ENCODE data around the gene TOX3. TPM values are rescaled to one million over a fixed set of nuclear protein-coding genes. Genes with fewer than 3 reads are reported as not detected.
A peak's percentile ranks its signal among the peaks of the same experiment; 100 is the strongest.

TOX3 gene
- total RNA-seq, 1 experiment from 2014 or later = 0.31 TPM

DNA sequence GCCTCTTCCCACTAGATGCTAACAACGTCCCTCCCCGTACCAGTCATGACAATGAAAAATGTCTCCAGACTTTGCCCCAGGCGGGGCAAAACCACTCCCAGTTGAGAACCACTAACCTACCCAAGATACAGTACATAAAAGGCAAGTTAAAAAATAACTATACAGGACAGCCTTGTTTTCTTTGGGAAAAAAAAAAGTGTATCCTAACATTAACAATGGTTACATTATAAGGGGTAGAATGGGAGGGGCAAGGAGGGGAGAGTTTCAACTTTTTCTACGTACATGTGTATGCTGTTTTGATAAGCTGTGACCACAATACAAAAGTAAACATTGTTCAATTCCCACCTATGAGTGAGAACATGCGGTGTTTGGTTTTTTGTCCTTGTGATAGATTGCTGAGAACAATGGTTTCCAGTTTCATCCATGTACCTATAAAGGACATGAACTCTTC lies 94.9 kb downstream of the TOX3 start:
- DNase-seq (ENCODE audit: low spot score) = no peak

GRCh38 chr16:52450916-52451315 lies 96.0 kb downstream of the TOX3 start:
- peak; percentile 7 for DNase-seq (ENCODE audit: low spot score)

DNA sequence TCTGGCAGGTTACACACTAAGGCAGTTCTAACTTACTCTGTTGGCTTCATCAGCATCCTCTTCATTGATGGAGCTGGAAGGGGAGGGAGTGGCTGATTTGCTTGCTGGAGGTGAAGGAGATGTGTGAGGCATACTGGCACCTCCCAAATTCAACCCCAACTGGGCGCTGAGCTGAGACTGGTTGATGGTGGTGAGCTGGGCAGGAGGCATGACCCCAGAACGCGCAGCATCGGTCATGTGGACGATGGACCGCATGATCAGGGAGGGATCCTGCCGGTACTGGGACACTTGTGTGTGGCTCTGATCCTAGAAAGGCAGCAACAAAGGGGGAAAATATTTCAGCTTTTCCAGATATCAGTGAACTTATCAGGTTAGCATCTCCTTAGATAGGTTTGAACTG lies 96.7 kb downstream of the TOX3 start:
- no peak for DNase-seq (ENCODE audit: low spot score)

DNA sequence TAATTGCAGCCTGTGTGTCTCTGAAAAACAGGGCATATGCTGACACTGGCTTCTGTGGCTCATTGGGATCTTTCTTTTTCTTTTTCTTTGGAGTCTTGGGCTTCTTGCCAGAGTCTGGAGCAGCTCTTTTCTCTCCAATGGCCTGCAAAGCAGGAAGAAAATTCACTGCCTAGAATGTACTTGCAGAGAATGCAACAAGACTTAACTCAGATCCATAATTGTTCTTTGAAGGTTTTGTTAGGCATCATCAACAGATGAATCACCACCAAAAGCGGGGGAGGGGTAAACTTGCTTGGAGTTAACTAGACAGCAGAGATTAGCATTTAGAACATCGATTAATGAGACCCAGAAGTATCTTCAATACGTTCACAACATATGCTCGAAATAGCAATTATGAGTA lies 100.9 kb downstream of the TOX3 start:
- no peak for DNase-seq (ENCODE audit: low spot score)

- no peak for DNase-seq (ENCODE audit: low spot score)
Measured at GRCh38 chr16:52441886-52442285, 105.1 kb downstream of the TOX3 start.

DNA sequence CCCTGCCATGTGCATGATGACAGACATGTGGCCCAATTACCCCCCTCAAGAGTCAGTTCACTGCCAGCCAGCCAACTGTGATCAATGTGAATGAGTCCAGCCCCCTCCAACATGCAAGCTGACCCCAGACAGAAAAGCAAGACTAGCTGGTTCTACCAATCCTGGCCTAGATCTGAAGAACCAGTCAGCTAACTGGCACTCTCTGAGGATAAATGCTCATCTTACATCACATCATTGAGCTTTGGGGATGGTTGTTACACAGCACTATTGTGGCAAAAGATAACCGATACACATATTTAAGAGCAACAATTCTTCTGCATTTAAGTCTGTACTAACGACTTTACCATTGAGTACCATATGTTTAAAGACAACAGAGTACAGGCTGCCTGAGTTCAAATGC lies 106.7 kb downstream of the TOX3 start:
- no peak for DNase-seq (ENCODE audit: low spot score)

DNA sequence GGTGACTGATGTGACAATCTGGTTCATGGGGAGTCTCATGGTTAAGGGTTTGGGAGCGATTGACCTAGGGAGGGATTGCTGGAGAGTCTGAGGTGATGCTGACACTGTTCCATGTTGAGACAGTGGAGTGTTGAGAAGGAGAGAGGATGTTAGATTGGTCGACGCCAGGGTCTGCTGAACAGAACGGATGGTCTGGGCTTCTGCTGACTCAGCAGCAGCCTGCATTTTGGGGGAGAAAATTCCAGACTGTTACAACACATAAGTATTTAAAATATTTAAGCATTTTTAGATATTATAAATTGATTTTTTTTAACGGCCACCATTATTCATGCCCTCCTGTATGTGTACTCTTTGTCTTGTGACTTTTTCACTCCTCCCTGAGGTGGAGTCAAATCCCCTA lies 107.2 kb downstream of the TOX3 start:
- DNase-seq (ENCODE audit: low spot score) = no peak

DNA sequence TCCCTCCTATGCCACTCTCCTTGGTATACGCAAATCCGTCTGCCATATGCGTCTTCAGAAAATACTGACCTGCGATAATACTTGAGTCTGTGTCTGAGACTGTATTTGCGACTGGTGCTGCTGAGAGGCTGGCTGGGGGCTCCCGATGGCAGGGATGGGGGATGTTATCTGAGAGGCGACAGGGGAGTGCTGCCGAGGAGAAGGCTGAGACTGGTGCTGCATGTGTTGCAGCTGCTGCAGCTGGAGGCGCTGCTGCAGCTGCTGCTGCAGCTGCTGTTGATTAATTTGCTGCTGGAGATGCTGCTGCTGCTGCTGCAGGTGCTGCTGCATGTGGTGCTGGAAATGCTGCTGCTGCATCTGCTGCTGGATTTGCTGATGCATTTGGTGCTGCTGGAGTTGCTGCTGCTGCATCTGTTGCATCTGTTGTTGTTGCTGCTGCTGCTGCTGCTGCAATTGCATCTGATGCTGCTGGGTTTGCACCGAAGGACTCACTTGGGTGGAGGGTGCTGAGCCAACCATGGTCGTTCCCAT lies 107.7 kb downstream of the TOX3 start:
- DNase-seq (ENCODE audit: low spot score) = no peak

GRCh38 chr16:52437277-52437670 lies 109.7 kb downstream of the TOX3 start:
- no peak for DNase-seq (ENCODE audit: low spot score)

DNA sequence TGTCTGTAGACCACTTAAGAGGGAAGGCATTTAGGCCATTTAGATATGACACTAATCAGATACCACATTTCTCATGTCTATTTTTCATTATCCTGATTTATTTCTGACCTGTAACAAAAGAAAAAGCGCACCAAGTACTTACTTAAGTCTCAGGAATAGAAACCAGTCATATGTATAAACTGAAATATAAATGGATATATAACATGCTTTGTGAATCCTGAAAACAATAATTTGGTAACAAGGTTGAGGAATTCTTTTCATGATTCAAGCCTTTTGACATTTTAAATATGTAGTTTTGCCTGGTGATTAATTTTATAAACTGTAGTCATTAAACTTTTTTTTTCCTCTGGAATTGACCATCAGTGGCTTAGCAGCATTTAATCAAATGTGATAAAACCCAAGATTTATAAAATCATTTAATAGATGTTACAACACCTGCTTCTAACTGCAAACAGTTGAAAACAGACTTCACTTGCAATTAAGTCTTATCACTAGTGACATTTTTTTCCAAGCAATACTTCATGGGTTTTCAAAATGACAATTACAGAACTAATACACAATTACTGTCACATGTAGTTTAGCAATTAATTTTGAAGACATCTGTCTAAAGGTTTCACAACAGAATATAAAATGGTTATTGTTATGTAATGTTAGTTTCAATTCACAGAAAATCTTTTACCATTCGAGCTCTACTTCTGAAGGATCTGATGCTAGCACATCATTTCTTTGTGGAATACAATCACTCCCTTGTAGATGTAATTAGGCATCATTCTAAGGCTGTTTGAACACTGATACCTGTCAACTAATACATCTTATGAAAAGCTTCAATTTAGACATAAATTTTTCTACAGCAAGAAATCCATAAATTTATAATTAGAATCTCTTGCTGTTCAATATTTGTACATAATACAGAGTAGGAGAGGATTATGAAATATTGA lies 110.3 kb downstream of the TOX3 start:
- DNase-seq (ENCODE audit: low spot score) = no peak

DNA sequence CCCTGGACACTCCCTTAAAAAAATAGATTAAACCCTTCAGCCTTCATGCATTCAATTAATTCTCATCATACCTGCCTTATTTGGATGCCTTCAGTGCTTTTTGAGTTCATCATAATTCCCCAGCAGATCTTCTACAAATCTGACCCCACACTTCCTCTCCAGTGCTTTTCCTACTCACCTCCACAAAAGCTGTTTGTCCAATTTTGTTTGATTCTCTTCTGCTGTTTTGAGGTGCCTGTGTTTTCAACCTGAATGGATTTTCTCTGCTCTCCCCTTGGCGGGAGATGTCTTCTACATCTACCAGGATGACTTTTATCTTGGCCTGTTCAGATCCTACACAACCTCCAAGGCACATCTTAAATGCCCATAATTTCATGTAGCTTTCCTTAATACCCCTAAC lies 112.7 kb downstream of the TOX3 start:
- no peak for DNase-seq (ENCODE audit: low spot score)

DNA sequence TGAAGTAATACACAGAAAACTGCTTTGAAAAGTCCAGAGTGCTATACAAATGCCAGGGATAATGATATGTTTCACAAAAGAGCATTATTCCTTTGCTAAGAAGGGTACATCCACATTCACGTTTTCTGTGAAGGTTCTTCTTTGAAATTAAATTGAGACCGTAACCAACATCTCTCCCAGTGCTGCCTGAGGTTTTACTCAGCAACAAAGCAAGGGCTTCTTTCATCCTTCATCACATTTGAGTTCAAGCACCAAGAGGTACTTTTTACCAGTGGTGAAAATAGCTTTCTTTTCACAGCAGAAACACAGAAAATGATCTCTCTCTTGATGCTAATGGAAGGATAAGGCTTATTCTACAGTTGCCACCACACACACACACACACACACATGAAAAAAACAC lies 113.3 kb downstream of the TOX3 start:
- no peak for DNase-seq (ENCODE audit: low spot score)

DNA sequence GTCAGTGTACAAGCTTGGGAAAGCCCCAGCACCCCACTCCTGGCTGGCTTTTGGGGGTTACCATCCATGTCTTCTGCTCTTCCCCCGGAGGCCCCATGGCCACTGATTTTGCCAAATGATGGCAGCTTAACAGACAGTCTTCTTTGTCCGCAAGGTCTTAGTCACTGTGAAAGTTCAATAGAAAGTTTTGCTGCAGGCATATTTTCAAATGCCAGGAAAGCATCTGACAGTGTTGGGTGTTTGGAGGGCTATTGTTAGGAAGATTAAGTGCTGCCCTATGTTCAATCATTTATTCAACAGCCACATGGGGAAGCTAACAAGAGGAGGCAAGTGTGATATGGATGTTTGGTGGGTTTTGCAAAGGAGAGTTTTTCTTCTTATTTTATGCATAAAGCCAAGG lies 122.4 kb downstream of the TOX3 start:
- no peak for DNase-seq (ENCODE audit: low spot score)

DNA sequence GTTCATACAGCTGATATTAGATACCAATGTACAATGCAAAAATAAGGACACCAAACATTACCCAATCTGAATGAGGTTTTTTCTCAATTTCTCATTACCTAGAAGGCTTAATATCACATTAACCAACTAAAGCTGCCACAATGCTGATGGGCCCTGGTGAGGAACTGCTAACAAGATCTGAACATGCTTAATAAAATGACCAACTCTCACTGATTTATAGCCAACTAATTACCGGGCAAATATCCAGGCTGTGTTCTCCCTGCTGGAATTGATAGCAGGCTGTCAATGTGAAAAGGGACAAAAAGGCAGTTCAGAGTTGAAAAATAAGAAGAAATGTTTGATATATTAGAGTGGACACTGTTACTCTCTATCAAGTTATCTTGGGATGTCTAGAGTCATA lies 124.6 kb downstream of the TOX3 start:
- no peak for DNase-seq (ENCODE audit: low spot score)

DNA sequence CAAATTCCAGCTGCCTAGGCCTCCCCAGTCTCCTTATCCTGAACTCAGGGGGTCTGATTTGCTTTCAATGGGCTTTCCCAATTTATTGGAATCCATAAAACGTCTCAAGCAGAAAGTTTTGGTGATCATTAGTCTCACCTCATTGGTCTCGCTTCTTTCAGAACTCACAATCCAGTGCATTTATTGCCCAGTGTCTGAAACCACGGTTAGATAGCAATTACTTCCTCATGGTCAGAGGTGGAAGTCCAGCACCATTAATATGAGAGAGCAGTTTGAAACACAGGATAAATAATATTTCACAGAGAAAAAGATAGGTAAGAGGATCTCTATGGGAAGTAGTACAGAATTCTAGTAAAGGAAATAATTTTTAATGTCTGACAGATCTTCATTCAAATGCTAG lies 128.7 kb downstream of the TOX3 start:
- DNase-seq (ENCODE audit: low spot score) = no peak

DNA sequence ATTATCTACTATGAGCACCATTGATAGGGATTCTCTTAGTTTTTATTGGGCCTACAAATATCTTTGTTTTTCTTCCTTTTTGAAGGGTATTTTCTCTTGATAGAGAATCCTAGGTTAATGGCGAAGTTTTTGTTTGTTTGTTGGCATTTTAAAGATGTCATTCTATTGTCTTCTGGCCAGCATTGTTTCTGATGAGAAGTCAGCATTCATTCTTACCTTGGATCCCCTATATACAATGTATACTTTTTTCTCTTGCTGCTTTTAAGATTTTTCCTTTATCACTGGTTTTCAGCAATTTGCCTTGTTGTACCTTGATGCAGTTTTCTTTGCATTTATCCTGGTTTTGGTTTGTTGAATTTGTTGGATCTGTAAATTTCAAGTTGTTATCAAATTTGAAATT lies 130.1 kb downstream of the TOX3 start:
- no peak for DNase-seq (ENCODE audit: low spot score)

- DNase-seq (ENCODE audit: low spot score) = no peak
Measured at GRCh38 chr16:52411011-52411410, 135.9 kb downstream of the TOX3 start.

DNA sequence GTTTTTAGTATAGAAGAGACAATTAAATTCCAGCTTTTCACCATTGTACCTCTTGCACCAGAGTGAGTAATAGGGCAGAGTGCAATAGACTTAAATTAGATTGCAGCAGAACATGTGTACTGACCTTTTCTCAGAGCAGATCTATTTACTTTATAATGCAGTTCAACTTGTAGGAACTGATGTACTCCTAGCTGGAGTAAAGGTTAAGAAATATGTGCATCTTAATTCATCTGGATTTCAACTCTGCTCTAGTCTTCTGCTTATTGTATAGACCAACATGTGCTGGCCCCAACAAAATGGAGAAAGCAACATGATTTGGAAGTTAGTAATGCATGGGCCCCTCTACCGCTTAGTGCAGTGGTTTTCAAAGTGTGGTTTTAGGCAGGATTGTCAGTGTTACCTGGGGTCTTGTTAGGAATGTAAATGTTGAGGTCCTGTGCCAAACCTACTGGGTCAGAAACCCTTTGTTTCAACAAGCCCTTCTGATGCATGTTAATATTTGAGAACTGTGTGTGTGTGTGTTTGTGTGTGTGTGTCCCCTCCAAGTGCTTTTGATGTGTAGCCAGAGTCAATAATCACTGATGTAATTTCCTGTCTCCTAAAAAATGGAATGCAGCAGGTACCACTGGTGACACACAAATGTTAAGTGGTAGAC lies 138.6 kb downstream of the TOX3 start:
- DNase-seq (ENCODE audit: low spot score) = no peak

- DNase-seq (ENCODE audit: low spot score) = no peak
Measured at GRCh38 chr16:52407778-52408177, 139.2 kb downstream of the TOX3 start.

DNA sequence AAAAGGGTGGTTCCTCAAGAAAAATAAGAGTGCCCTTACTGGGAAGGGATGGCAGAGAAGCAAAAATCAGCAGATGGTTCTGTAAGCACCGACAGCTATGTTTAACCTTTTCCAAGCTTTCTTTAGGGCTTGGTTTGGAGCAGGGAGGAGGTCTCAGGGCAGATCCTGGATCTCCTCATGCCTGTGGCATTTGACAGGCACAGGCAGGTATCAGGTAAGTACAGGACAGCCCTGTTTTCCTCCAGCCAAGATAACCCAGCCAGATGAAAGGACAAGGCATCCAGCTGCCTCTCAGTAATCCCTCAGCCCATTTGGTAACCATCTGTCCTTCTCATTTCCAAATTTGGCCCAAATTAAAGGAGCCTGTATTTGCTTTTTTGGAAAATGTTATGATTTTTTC lies 141.5 kb downstream of the TOX3 start:
- DNase-seq (ENCODE audit: low spot score) = no peak

GRCh38 chr16:52404546-52404945 lies 142.4 kb downstream of the TOX3 start:
- no peak for DNase-seq (ENCODE audit: low spot score)

DNA sequence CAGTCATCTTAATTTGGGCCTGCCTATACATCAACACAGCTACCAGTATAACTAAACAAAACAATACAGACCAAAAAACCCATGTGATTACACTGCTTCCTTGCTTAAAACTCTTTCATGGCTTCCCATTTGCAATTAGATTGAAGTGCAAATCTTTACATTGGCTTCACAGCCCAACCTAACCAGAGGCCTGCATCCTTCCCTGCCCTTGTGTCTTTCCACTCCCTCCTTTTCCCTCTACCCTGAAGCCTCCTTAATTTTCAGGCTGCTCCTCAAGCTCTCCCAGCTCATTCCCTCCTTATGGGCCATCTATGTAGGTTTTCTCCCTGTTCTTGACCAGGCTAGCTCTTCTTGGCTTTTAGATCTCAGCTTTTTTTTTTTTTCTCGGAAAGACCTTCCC lies 147.8 kb downstream of the TOX3 start:
- DNase-seq (ENCODE audit: low spot score) = no peak

DNA sequence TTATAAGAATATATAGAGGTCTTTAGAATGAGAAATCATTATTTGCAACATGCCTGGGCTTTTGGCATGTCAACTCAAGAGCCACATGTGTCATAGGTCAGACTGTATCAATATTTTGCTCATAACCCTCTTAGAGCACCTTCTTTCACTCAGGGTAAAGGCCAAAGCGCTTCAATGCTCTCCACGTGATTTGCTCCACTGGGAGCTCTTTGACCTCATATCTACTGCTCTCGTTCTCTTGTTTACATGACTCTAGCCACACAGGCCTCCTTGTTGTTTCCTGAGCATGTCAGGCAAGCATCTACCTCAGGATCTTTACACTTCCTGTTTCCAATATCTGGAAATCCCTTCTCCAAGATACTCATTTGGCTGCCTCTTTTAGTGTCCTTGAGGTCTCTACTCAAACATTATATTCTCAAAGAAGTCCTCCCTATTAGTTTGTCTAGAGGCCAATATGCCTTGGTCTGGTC lies 148.4 kb downstream of the TOX3 start:
- no peak for DNase-seq (ENCODE audit: low spot score)
